ENCODE measurements around the gene BCCIP. TPM values are rescaled to one million over a fixed set of nuclear protein-coding genes. Genes with fewer than 3 reads are reported as not detected.

Gene BCCIP
- total and polyA plus RNA-seq, 2 donors from 2014 or later: 46.2 to 71.3 TPM

- no peaks in the 10 kb centered on the region for H3K9me3 ChIP-seq (ENCODE audit: control insufficient read depth in 2 of 3, insufficient read depth in 1 of 3, low read length in 3 of 3)
- no peak overlapping the region for H3K27ac ChIP-seq (ENCODE audit: low read depth in 2 of 2, low read length in 2 of 2)
- no peak overlapping the region for H3K9ac ChIP-seq (ENCODE audit: low read length in 3 of 3)
- no peak for FAIRE-seq
- no peak for DNase-seq
- no peaks in the 10 kb centered on the region for H3K4me1 ChIP-seq (ENCODE audit: control insufficient read depth in 2 of 3, insufficient read depth in 2 of 3, low read depth in 1 of 3, low read length in 3 of 3)
- H3K27me3 ChIP-seq (ENCODE audit: control insufficient read depth, insufficient read depth, low read length): no peaks in the 10 kb centered on the region
- H3K36me3 ChIP-seq (ENCODE audit: control insufficient read depth in 2 of 3, insufficient read depth in 3 of 3, low read length in 3 of 3): peaks cover 0 to 18% (median 3%) of the 10 kb centered on the region in 3 donors
- no peak for TF ChIP-seq CTCF (IDR thresholded peaks at IDR 0.05; ENCODE audit: borderline replicate concordance, extremely low read depth, insufficient read depth)
- no peak overlapping the region for H3K4me3 ChIP-seq (ENCODE audit: low read length in 3 of 3)
- intact Hi-C loops (cut with DNase I): no loop called here
Measured at GRCh38 chr10:125859128-125859817, 35.9 kb downstream of the BCCIP start.

- TF ChIP-seq CTCF (IDR thresholded peaks at IDR 0.05; ENCODE audit: borderline replicate concordance, extremely low read depth, insufficient read depth): no peak
- H3K36me3 ChIP-seq (ENCODE audit: control insufficient read depth in 2 of 3, insufficient read depth in 3 of 3, low read length in 3 of 3): peaks cover 0 to 20% (median 8%) of the 10 kb centered on the region in 3 donors
- H3K27ac ChIP-seq (ENCODE audit: low read depth in 2 of 2, low read length in 2 of 2): no peak overlapping the region
- no peaks in the 10 kb centered on the region for H3K4me1 ChIP-seq (ENCODE audit: control insufficient read depth in 2 of 3, insufficient read depth in 2 of 3, low read depth in 1 of 3, low read length in 3 of 3)
- H3K27me3 ChIP-seq (ENCODE audit: control insufficient read depth, insufficient read depth, low read length): no peaks in the 10 kb centered on the region
- no peaks in the 10 kb centered on the region for H3K9me3 ChIP-seq (ENCODE audit: control insufficient read depth in 2 of 3, insufficient read depth in 1 of 3, low read length in 3 of 3)
- FAIRE-seq (no peak), DNase-seq (no peak)
- H3K9ac ChIP-seq (ENCODE audit: low read length in 3 of 3): no peak overlapping the region
- intact Hi-C loops (cut with DNase I): no loop called here
- no peak overlapping the region for H3K4me3 ChIP-seq (ENCODE audit: low read length in 3 of 3)
Measured at GRCh38 chr10:125865120-125865519, 41.8 kb downstream of the BCCIP start.

- intact Hi-C loops (cut with DNase I): no loop called here
- Histone ChIP-seq H3K4me1 (ENCODE audit: control insufficient read depth in 2 of 3, insufficient read depth in 2 of 3, low read depth in 1 of 3, low read length in 3 of 3) (no peaks in the 10 kb centered on the region), H3K9ac (ENCODE audit: low read length in 3 of 3) (no peak overlapping the region), H3K27me3 (ENCODE audit: control insufficient read depth, insufficient read depth, low read length) (no peaks in the 10 kb centered on the region), H3K4me3 (ENCODE audit: low read length in 3 of 3) (no peak overlapping the region), H3K36me3 (ENCODE audit: control insufficient read depth in 2 of 3, insufficient read depth in 3 of 3, low read length in 3 of 3) (peaks cover 0 to 20% (median 8%) of the 10 kb centered on the region in 3 donors), H3K27ac (ENCODE audit: low read depth in 2 of 2, low read length in 2 of 2) (no peak overlapping the region), H3K9me3 (ENCODE audit: control insufficient read depth in 2 of 3, insufficient read depth in 1 of 3, low read length in 3 of 3) (no peaks in the 10 kb centered on the region)
- DNase-seq (no peak), FAIRE-seq (no peak)
- TF ChIP-seq CTCF (IDR thresholded peaks at IDR 0.05; ENCODE audit: borderline replicate concordance, extremely low read depth, insufficient read depth): no peak
Measured at GRCh38 chr10:125866421-125867029, 43.2 kb downstream of the BCCIP start.

Data from kidney (tissue), 14 donors.